NCI-H128 (cell line): ENCODE data around the gene MARS1.

Experiments used
- DNase-seq: peaks from one replicate; lab custom pipeline; 2025; ENCODE audit not compliant: unreplicated experiment; lab: John Stamatoyannopoulos, UW

The MARS1 gene

DNA sequence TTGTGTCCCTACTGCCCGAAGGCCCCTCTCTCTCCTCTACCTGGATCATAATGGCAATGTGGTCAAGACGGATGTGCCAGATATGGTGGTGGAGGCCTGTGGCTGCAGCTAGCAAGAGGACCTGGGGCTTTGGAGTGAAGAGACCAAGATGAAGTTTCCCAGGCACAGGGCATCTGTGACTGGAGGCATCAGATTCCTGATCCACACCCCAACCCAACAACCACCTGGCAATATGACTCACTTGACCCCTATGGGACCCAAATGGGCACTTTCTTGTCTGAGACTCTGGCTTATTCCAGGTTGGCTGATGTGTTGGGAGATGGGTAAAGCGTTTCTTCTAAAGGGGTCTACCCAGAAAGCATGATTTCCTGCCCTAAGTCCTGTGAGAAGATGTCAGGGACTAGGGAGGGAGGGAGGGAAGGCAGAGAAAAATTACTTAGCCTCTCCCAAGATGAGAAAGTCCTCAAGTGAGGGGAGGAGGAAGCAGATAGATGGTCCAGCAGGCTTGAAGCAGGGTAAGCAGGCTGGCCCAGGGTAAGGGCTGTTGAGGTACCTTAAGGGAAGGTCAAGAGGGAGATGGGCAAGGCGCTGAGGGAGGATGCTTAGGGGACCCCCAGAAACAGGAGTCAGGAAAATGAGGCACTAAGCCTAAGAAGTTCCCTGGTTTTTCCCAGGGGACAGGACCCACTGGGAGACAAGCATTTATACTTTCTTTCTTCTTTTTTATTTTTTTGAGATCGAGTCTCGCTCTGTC lies 31.0 kb upstream of the MARS1 start:
- no peak for DNase-seq

- no peak for DNase-seq
Observed at GRCh38 chr12:57458665-57459054, 29.2 kb upstream of the MARS1 start.

- DNase-seq: peak; percentile 89
Observed at GRCh38 chr12:57459055-57459749, 28.7 kb upstream of the MARS1 start.

GRCh38 chr12:57459750-57460467 lies 28.0 kb upstream of the MARS1 start, which contains the start of gene GLI1:
Gene GLI1 (plus strand): TSS chr12:57459785. CDS start chr12:57463692, 3,907 bp downstream.
- DNase-seq: no peak

DNA sequence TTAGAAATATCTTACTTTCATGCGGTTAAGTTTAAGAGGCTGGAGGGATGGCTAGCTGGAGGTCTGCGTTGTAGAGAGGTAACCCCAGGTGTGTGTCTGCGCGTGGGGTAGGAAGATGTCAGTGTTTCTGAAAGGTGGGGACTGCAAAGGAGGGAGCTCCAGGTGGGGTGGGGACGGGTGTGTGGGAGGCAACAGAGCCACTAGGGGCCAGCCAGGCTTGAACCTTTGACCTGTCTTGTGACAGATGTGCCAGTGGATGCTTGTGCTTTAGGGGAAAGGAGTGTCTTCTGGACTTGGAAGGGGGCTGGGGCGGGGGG lies 27.4 kb upstream of the MARS1 start:
- DNase-seq: no peak

DNA sequence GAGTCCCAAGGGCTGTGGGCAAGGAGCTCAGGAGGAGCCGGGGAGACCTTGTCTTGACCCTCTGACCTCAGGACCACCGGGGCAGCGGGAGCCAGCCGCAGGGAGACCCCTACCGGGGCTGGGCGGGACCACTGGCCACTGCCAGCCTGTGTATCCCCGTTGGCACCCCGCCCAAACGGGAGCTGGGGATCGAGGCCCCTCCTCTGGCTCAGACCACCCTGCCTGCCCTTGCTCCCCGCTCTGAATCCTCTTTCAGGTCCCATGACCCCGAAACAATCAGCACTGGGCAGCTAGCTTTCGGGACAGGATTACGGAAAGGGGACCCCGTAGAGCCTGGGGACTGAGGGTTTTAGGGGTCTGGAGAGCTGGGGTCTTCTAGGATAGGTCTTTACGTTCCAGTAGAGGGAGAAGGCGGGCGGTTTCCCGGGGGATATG lies 27.0 kb upstream of the MARS1 start:
- no peak for DNase-seq

- DNase-seq: no peak
Observed at GRCh38 chr12:57461276-57461916, 26.5 kb upstream of the MARS1 start.

GRCh38 chr12:57461917-57462250 lies 26.0 kb upstream of the MARS1 start:
- DNase-seq: no peak

- DNase-seq: peak; percentile 87
Observed at GRCh38 chr12:57462251-57462911, 25.5 kb upstream of the MARS1 start.

DNA sequence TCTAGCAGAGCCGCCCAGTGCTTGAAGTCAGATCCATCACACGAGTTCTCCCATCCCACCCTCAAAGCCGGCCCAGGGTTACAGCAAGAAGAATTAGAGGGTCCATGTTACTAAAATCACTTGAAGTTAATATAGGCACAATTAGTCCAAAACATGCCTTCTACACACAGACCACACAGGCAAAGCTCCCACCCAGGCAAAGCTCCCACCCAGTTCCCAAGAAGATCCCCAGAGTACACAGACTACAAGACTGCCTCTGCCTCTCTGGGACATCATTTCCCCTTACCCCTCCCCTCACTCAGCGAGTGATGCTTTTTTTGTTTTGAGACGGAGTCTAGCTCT lies 25.0 kb upstream of the MARS1 start:
- DNase-seq: no peak

GRCh38 chr12:57464569-57464968 lies 23.3 kb upstream of the MARS1 start:
- no peak for DNase-seq

DNA sequence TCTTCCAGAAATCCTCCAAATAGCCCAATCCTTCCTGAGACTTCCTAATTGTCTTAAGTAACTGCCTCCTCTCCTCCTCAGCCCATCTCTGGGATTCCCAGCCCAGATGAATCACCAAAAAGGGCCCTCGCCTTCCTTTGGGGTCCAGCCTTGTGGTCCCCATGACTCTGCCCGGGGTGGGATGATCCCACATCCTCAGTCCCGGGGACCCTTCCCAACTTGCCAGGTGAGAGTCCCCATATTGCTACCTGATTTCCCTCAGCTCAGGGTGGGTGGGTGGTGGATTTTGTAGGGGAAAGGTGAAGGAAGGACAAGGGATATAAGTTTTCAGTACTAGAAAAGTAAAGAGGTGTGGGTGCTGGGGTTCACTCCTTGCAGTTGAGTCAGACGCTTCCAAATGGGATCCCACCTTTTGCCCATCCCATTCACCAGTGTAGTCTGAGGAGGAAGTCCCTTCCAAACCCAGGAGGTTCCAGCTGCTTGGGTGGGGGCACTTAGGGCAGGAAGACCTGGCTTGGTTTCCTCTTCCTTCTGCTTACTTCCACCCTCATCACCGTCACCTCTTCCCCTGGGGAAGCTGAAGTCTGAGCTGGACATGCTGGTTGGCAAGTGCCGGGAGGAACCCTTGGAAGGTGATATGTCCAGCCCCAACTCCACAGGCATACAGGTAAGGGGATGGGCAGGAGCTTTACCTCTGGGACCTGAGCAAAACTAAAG lies 22.7 kb upstream of the MARS1 start:
- no peak for DNase-seq

DNA sequence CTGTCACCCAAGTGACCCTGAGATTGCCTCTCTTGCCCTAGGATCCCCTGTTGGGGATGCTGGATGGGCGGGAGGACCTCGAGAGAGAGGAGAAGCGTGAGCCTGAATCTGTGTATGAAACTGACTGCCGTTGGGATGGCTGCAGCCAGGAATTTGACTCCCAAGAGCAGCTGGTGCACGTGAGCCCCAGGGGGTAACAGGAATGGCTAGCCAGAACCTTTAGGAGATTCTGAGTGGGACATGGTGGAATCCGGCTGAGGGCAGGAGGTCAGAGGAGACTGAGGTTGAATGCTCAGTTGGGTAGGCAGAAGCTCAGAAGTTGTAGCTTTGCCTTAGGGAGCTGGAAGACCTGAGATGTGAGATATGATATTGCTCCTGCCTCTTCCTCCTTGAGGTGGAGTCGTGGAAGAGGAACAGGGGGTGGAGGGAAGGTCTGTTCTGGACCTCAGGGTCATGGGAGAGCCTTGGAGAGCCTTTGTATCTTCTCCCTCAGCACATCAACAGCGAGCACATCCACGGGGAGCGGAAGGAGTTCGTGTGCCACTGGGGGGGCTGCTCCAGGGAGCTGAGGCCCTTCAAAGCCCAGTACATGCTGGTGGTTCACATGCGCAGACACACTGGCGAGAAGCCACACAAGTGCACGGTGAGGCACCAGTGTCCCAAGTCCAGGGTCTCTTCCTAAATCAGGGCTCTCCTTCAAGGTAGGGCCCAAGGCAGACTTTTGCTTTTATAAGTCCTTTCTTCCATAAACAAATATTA lies 21.9 kb upstream of the MARS1 start:
- DNase-seq: no peak

DNA sequence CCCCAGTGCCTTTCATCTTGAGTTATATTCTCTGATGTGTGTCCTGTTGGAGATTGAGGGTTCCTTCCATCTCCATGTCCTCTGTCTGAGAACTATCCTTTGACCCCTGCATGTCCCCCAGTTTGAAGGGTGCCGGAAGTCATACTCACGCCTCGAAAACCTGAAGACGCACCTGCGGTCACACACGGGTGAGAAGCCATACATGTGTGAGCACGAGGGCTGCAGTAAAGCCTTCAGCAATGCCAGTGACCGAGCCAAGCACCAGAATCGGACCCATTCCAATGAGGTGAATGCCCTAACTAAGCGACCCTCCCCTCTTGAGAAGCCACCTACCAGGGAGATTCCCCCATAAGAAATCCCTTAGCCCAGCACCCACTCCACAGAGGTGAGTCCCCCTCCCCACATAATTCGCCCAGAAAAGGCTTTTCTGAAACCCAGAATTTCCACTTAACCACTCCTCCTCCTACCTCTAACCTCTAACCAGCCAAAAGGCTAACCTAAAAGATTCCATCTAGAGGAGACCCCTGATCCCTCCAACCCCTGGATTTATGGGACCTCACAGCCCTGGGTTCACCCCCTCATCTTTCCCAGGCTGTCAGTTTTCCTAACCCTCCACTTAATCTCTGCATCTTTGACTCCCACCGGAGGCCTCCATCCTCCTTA lies 20.5 kb upstream of the MARS1 start:
- DNase-seq: no peak

- DNase-seq: no peak
Observed at GRCh38 chr12:57467915-57468314, 20.0 kb upstream of the MARS1 start.

DNA sequence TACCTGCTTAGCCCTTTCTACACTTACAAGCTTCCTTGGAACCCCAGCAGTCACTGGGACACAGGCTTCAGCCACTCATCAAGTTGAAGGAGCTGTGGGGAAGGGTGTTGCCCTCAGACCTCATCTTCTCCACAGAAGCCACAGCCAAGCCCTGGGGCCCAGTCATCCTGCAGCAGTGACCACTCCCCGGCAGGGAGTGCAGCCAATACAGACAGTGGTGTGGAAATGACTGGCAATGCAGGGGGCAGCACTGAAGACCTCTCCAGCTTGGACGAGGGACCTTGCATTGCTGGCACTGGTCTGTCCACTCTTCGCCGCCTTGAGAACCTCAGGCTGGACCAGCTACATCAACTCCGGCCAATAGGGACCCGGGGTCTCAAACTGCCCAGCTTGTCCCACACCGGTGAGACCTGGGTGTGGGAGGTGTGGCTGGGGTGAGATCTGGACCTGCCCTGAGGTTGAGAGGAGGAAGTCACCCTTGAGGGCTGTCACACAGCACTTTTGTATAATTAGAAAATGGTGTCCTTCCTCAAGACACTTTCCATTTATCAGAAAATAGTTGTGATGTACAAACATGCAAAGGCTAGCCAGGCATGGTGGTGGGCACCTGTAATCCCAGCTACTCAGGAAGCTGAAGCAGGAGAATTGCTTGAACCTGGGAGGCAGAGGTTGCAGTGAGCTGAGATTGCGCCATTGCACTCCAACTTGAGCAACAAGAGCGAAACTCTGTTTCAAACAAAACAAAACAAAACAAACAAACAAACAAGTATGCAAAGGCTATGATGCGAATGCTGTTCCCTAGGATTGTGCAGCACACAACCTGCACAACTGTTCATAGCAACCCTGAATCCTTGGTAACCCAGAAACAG lies 18.3 kb upstream of the MARS1 start:
- no peak for DNase-seq

DNA sequence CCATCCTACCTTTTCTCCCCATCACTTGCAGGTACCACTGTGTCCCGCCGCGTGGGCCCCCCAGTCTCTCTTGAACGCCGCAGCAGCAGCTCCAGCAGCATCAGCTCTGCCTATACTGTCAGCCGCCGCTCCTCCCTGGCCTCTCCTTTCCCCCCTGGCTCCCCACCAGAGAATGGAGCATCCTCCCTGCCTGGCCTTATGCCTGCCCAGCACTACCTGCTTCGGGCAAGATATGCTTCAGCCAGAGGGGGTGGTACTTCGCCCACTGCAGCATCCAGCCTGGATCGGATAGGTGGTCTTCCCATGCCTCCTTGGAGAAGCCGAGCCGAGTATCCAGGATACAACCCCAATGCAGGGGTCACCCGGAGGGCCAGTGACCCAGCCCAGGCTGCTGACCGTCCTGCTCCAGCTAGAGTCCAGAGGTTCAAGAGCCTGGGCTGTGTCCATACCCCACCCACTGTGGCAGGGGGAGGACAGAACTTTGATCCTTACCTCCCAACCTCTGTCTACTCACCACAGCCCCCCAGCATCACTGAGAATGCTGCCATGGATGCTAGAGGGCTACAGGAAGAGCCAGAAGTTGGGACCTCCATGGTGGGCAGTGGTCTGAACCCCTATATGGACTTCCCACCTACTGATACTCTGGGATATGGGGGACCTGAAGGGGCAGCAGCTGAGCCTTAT lies 17.4 kb upstream of the MARS1 start:
- no peak for DNase-seq
